Fibroblast of skin of right quadriceps (primary cell): ENCODE measurements around the gene GREB1L.

Experiments used
- DNase-seq: peaks from one replicate; pipeline ENCODE4 v3.0.0-alpha.2; 2013

Gene GREB1L

DNA sequence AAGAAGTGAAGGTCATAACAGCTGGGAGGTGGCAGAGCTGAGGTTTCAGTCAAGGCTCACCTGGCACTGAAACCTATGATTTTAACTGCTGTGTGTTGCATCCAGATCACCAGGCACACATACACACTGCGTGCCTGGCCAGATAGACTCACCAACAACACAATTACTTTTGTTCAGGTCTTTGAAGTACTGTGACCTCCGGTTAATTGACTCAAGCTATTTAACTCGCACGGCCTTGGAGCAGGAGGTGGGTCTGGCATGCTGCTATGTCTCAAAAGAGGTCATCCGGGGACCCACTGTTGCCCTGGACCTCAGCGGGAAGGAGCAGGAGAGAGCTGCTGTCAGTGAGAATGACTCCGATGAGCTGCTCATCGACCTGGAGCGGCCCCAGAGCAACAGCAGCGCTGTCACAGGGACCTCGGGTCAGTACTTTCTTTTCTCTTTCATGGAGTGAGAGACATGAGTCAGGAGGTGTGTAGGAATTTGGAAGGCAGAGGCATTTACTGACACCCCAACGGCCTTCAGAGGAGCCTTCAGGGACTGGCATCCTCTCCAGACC, 254.3 kb downstream of the GREB1L start:
- no peak for DNase-seq

GRCh38 chr18:21499997-21500396, 258.0 kb downstream of the GREB1L start:
- no peak for DNase-seq

DNA sequence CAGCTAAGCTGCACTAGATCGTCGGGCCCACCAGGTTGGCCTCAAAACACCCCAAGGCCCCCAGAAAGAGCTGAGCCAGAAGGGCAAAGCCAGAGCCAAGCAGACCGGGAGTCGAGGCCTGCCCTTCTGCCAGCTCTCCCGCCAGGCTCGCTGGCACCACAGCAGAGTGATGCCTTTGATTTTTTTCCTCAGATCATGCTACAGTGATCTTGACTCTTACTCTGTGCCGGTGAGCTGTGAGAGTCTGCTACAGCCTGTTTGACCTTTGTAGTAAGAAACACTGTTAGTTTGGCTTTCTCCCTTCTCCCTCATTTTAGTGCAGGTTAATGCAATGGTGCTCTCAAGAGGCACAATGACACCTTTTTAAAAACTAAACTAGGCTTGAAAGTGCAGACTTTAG, 260.6 kb downstream of the GREB1L start:
- no peak for DNase-seq

- DNase-seq = no peak
Observed at GRCh38 chr18:21507913-21508701, 266.1 kb downstream of the GREB1L start.

DNA sequence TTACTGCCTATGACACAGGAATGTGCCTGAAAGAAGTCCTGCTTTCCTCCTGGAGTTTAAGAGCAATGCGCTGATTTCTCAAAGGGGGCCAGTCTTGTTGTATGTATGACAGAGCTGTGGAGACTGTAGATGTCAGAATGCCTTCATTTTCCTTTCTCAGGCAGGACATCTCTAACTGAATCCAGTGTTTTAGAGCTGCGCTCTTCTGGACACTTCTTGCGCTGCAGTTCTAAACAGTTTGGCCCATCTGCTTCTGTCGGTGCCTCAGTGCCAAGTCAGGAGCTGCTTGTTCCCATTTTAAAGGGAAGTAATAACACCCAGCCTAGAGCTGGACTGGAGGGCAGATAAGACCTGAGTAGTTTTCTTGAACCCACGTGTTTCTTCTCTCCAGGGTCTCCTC, 267.0 kb downstream of the GREB1L start:
- DNase-seq = no peak

GRCh38 chr18:21513292-21513691, 271.3 kb downstream of the GREB1L start:
- no peak for DNase-seq

DNA sequence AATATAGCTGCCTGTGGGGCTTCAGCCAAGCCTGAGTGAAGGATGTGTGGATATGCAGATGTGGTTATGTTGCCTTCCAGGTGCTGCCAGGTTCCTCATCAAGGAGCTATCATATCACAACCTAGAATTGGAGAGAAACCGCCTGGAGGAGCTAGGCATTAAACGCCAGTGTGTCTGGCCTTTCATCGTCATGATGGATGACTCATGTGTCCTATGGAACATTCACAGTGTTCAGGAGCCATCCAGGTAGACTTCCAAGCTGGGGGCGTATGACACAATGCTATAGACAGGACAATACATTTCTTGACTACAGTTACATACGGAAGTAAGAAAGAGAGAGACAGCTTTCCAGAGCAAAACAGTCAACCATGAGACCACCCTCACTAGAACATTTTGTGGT, 271.7 kb downstream of the GREB1L start:
- no peak for DNase-seq

DNA sequence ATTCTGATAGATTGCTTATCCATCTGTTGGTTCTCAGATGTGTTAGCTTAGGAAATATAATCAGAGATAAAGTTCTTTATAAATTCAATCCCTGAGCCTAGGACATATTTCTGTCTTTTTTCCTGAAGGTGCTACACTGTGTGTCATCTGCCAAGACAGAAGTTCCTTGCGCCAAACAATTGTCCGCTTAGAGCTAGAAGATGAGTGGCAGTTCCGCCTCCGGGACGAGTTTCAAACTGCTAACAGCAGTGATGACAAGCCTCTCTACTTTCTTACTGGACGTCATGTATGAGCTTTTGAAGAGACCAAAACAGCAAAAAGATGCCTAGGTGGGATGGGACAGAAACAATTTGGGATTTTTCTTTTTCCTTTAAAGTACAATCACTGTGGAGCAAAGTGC, 280.5 kb downstream of the GREB1L start:
- DNase-seq = no peak

DNA sequence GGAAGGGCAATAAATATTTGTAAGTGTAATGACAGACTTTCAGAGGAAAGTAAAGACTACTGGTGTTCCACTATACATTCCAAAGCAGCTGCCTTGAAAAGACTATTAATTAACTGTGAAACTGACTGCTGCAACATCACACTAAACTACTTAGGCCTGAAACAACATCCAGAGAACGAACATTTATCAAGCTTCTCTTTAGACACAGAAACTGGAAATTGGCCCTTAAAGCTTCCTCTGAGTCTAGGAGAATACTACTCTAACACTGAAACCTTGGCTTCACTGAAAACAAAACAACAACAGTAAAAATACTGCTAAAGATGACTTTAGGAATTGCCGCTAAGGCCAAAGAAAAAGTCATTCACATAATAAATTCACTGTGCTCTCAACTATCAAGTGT, 283.9 kb downstream of the GREB1L start:
- no peak for DNase-seq

- DNase-seq = no peak
Observed at GRCh38 chr18:21526463-21526862, 284.4 kb downstream of the GREB1L start.

DNA sequence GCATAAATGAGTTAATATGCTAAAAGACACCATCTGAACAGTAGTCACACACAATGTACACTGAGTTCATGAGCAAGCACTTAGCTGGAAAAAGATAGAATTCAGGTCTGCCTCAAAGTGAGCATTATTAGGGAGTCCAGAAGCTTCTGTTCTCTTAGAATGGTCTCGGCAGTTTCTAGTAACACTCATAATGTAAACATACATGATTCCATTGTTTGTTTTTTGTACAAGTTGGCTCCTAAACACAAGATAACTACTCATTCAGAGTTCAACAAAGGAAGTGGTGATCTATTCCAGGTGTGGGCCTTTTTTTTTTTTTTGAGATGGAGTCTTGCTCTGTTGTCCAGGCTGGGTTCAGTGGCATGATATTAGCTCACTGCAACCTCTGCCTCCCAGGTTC, 292.3 kb downstream of the GREB1L start:
- DNase-seq = no peak

DNA sequence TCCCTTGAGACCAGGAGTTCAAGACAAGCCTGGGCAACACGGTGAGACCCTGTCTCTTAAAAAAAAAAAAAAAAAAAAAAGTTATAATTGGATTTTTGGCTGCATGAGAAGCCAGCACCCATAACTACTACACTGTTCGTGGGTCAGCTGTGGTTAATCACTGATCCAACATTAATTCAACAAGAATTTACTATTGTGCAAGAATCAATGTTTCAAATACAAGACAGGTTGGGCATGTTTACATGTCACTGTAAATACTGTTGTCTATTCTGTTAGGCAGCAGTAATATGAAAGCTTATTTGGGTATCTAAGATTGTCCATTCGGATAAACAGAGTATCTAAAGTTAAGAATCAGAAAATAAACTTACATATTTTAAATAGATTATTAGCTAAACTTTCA, 296.2 kb downstream of the GREB1L start:
- no peak for DNase-seq

- DNase-seq = no peak
Observed at GRCh38 chr18:21546423-21546822, 304.4 kb downstream of the GREB1L start.

DNA sequence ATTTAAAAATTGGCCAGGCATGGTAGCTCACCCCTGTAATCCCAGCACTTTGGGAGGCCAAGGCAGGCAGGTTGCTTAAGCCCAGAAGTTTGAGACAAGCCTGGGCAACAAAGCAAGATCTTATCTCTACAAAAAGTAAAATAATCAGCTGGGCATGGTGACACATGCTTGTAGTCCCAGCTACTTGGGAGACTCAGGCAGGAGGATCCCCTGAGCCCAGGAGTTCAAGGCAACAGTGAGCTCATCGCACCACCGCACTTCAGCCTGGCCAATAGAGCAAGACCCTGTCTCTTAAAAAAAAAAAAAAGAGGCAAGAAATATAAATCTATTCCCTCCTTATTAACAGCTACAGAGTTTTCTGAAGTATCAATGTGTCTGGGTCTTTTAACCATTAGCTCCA, 306.6 kb downstream of the GREB1L start:
- DNase-seq = no peak

DNA sequence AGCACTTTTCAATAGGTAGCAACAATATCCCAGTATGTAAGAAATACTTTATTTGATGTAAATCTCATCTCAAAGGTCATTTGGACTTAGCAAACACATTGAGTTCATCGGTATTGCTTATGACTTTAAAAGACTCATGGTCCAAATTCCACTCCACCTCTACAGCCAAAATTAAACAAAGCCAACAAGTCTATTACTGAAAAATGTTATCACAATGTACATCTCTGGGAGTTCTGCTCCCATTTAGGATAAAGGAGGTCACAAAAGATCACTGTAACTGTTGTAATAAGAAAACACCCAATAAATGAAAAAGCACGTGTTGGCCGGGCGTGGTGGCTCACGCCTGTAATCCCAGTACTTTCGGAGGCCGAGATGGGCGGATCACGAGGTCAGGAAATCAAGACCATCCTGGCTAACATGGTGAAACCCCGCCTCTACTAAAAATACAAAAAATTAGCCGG, 308.5 kb downstream of the GREB1L start:
- DNase-seq = no peak

DNA sequence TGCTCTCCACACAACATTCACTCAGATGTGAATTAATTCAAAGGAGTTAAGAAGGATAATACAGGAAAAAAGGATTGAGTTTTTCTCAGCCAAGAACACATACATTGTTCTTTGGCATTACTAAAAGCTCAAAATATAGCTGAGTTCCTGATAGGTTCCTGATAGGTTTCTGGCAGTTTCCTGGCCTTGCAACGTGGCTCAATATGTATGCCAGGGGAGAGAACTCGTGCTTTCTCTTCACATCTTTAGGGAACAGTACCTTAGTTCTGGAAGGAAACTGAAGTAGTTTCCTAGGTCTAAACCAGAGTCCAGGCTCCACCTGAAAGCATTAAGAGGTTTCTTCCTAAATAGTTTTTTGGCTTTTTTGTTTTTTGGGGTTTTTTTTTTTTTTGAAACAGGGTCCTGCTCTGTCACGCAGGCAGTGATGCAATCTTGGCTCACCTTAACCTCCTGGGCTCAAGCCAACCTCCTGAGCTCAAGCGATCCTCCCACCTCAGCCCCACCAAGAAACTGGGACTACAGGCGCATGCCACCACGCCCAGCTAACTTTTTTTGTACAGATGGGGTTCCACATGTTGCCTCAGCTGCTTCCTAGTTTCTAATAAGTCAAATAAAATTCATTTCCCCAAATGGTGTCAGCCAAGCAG, 315.7 kb downstream of the GREB1L start:
- DNase-seq = no peak

DNA sequence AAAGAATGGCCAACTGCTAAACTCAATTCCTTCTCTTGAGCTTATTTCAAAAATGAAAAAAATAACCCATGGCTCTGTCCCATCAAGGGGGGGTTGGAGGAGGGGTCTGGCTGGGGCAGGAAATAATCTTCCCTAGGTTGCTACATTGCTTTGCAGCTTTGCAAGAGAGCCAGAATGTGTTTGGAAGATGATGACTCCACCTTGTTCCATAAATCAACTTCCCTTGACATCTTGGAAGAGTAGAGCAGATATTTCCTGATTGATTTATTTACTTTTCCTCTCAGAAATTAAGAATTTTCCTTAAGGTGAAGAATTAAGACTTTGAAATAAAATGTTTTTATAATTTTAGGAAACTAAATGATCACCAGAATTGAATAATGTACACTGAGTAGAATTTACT, 317.2 kb downstream of the GREB1L start:
- no peak for DNase-seq

GRCh38 chr18:21571772-21572171, 329.7 kb downstream of the GREB1L start:
- DNase-seq = no peak
